ENCODE data around the gene RACGAP1. TPM values are rescaled to one million over a fixed set of nuclear protein-coding genes. Genes with fewer than 3 reads are reported as not detected.

The RACGAP1 gene
- total RNA-seq, 4 donors from 2014 or later: 13.8 to 20.4 (median 16.2) TPM

- Histone ChIP-seq H3K27me3 (no peaks in the 10 kb centered on the region), H3K27ac (no peak overlapping the region), H3K9me3 (no peaks in the 10 kb centered on the region), H3K4me3 (peak overlapping the region; percentile 87), H3K4me1 (peaks cover 10% of the 10 kb centered on the region), H3K36me3 (no peaks in the 10 kb centered on the region)
- TF ChIP-seq EP300 (IDR thresholded peaks at IDR 0.05): no peak
- TF ChIP-seq POLR2A (IDR thresholded peaks at IDR 0.05): no peak
- no peak for TF ChIP-seq CTCF (IDR thresholded peaks at IDR 0.05)
- TF ChIP-seq POLR2AphosphoS5 (IDR thresholded peaks at IDR 0.05): no peak
- 77% methylated on average over 8 of the region's 8 CpGs for WGBS
- DNase-seq (ENCODE audit: low spot score in 2 of 2): no peak
These were observed 1.1 kb downstream of the RACGAP1 start for GRCh38 chr12:50024227-50024626.

DNA sequence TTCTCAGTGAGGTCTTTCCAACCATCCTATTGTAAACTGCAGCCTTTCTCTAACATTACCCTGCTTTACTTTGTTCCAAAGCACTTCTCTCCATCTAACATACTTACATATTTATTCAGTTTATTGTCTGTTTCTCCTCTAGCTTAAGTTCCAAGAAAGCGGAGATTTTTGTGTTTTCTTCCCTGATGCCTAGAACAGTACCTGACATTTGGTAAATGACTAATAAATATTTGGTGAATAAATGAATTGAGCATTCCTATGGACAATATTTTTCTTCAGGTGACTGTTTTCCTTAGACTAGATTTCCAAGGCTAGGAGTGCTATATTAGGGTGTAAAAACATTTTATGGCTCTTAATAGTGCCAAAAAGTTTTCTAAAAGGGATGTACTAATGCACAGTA, 2.4 kb downstream of the RACGAP1 start:
- no peak for DNase-seq (ENCODE audit: low spot score in 2 of 2)
- Histone ChIP-seq H3K36me3 (no peaks in the 10 kb centered on the region), H3K27me3 (no peaks in the 10 kb centered on the region), H3K4me3 (no peak overlapping the region), H3K9me3 (no peaks in the 10 kb centered on the region), H3K4me1 (peaks cover 10% of the 10 kb centered on the region), H3K27ac (no peak overlapping the region)
- 85% methylated on average over 1 of the region's 1 CpG for WGBS
- no peak for TF ChIP-seq POLR2A (IDR thresholded peaks at IDR 0.05)
- no peak for TF ChIP-seq POLR2AphosphoS5 (IDR thresholded peaks at IDR 0.05)
- no peak for TF ChIP-seq EP300 (IDR thresholded peaks at IDR 0.05)
- no peak for TF ChIP-seq CTCF (IDR thresholded peaks at IDR 0.05)

GRCh38 chr12:50021031-50021430, 4.3 kb downstream of the RACGAP1 start:
- 65% methylated on average over 4 of the region's 4 CpGs for WGBS
- no peak for DNase-seq (ENCODE audit: low spot score in 2 of 2)
- H3K9me3 ChIP-seq: no peaks in the 10 kb centered on the region
- no peak for TF ChIP-seq CTCF (IDR thresholded peaks at IDR 0.05)
- no peak for TF ChIP-seq EP300 (IDR thresholded peaks at IDR 0.05)
- no peak for TF ChIP-seq POLR2AphosphoS5 (IDR thresholded peaks at IDR 0.05)
- TF ChIP-seq POLR2A (IDR thresholded peaks at IDR 0.05): no peak
- no peaks in the 10 kb centered on the region for H3K36me3 ChIP-seq
- no peaks in the 10 kb centered on the region for H3K27me3 ChIP-seq
- H3K4me1 ChIP-seq: peaks cover 22% of the 10 kb centered on the region
- no peak overlapping the region for H3K4me3 ChIP-seq
- H3K27ac ChIP-seq: no peak overlapping the region

GRCh38 chr12:50019524-50019923, 5.8 kb downstream of the RACGAP1 start:
- TF ChIP-seq POLR2A (IDR thresholded peaks at IDR 0.05) (no peak), CTCF (IDR thresholded peaks at IDR 0.05) (no peak), EP300 (IDR thresholded peaks at IDR 0.05) (no peak), POLR2AphosphoS5 (IDR thresholded peaks at IDR 0.05) (no peak)
- no peak overlapping the region for H3K4me3 ChIP-seq
- H3K9me3 ChIP-seq: no peaks in the 10 kb centered on the region
- H3K4me1 ChIP-seq: peaks cover 18% of the 10 kb centered on the region
- 94% methylated on average over 2 of the region's 2 CpGs for WGBS
- DNase-seq (ENCODE audit: low spot score in 2 of 2): no peak
- no peaks in the 10 kb centered on the region for H3K27me3 ChIP-seq
- H3K27ac ChIP-seq: no peak overlapping the region
- no peaks in the 10 kb centered on the region for H3K36me3 ChIP-seq

GRCh38 chr12:50018968-50019367, 6.3 kb downstream of the RACGAP1 start:
- no peaks in the 10 kb centered on the region for H3K9me3 ChIP-seq
- no peaks in the 10 kb centered on the region for H3K36me3 ChIP-seq
- DNase-seq (ENCODE audit: low spot score in 2 of 2): no peak
- 99% methylated on average over 2 of the region's 2 CpGs for WGBS
- peaks cover 12% of the 10 kb centered on the region for H3K4me1 ChIP-seq
- no peak for TF ChIP-seq POLR2AphosphoS5 (IDR thresholded peaks at IDR 0.05)
- TF ChIP-seq CTCF (IDR thresholded peaks at IDR 0.05): no peak
- no peak for TF ChIP-seq EP300 (IDR thresholded peaks at IDR 0.05)
- no peak for TF ChIP-seq POLR2A (IDR thresholded peaks at IDR 0.05)
- H3K27me3 ChIP-seq: no peaks in the 10 kb centered on the region
- H3K27ac ChIP-seq: no peak overlapping the region
- H3K4me3 ChIP-seq: no peak overlapping the region
